Vagina (tissue), 2 donors: ENCODE data around the gene SPINK4. TPM values are rescaled to one million over a fixed set of nuclear protein-coding genes. Genes with fewer than 3 reads are reported as not detected.

Experiments
- DNase-seq, 2 donors: peaks; one replicate each; pipeline ENCODE4 v3.0.0-alpha.2; 2017; ENCODE audit errors: extremely low spot score in 2 of 2
- H3K27ac ChIP-seq: fragments of 200-600 bp; sonication (generic); one replicate; pipeline ENCODE4 v1.5.1; 2019
- H3K27me3 ChIP-seq: fragments of 200-600 bp; sonication (generic); one replicate; pipeline ENCODE4 v1.5.1; 2019
- H3K36me3 ChIP-seq, 2 donors: fragments of 200-600 bp; sonication (generic); one replicate each; pipeline ENCODE4 v1.5.1; 2017 to 2019
- H3K4me1 ChIP-seq: fragments of 200-600 bp; sonication (generic); one replicate; pipeline ENCODE4 v1.5.1; 2019
- H3K4me3 ChIP-seq, 2 donors: fragments of 200-600 bp; sonication (generic); 1 replicate in 1 of 2; 2 replicates in 1 of 2; pipeline ENCODE4 v1.5.1; 2016 to 2019
- H3K9me3 ChIP-seq: fragments of 200-600 bp; sonication (generic); one replicate; pipeline ENCODE4 v1.5.1; 2019
- POLR2A ChIP-seq, 2 donors: fragments of 450-650 bp; IDR thresholded peaks; one replicate each; pipeline ENCODE4 v1.6.1; 2017; ENCODE audit warnings: antibody characterized with exemption in 2 of 2, mild to moderate bottlenecking in 2 of 2, moderate library complexity in 2 of 2
- POLR2AphosphoS5 ChIP-seq, 2 donors: sonication (generic); formaldehyde crosslinking; IDR thresholded peaks; one replicate each; pipeline ENCODE4 v1.9.0; 2017; ENCODE audit warnings: antibody characterized with exemption in 2 of 2, mild to moderate bottlenecking in 2 of 2, low read depth in 1 of 2; ENCODE audit not compliant: insufficient read depth in 1 of 2
- intact Hi-C: fragments of 100-400 bp; cut with DNase I; formaldehyde crosslinking; loops from one replicate; pipeline ENCODE4 v1.15.1; 2023
- total RNA-seq: library from RNA; depleted of rRNA; stranded (reverse); fragments of >200 nt; gene quantifications from one replicate; pipeline ENCODE4 v1.2.3, GENCODE V29; 2016
- TF ChIP-seq, protein P1 (sequence below), 3 experiments: fragments of 450-650 bp in 2 of 3; fragments of 200-600 bp in 1 of 3; sonication (generic) in 1 of 3; IDR thresholded peaks; one replicate each; pipeline ENCODE4 v1.5.1; 2017 to 2019; ENCODE audit warnings: antibody characterized with exemption in 3 of 3, mild to moderate bottlenecking in 2 of 3, moderate library complexity in 2 of 3

The SPINK4 gene
- total RNA-seq, 1 donor from 2014 or later = not detected

DNA sequence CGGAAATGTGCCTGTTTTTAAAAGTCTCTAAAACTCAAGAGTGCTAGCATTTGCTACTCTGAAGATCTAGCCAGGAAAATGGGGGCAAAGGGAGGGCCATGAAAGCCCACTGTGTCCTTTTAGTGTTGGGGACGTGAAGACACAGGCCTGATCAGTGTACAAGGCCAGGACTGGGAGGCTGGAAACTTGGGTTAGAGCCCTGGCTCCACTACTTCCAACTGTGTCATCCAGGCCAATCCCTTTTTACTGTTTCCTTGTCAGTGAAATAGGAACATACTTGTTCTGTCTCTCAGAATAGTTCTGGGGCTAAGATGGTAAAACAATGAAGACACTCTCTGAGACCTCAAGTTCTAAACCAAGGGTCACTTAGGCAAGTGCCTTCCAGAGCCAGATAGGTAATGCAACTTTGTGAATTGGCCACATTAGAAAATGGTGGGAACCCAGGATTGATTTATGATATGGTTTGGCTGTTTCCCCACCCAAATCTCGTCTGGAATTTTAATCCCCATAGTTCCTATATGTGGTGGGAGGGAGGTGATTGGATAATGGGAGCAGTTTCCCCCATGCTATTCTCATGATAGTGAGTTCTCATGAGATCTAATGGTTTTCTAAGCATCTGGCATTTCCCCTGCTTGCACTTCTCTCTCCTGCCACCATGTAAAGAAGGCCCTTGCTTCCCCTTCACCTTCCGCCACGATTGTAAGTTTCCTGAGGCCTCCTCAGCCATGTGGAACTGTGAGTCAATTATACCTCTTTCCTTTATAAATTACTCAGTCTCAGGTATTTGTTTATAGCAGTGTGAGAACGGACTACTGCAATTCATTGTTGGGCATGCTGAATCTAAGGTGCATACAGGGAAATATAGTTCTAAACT, 42.5 kb upstream of the SPINK4 start:
- peaks cover 49% of the 10 kb centered on the region for H3K4me1 ChIP-seq
- no peak for DNase-seq
- H3K27ac ChIP-seq = peak overlapping the region; percentile 31
- H3K27me3 ChIP-seq = no peaks in the 10 kb centered on the region
- H3K9me3 ChIP-seq = no peaks in the 10 kb centered on the region
- intact Hi-C loops = loop anchor here (1.0 kb wide), 1 partner anchor 32 kb away; no protein-coding TSS in a partner anchor
- no peaks in the 10 kb centered on the region for H3K36me3 ChIP-seq
- H3K4me3 ChIP-seq = no peak overlapping the region
- TF ChIP-seq POLR2AphosphoS5 (IDR thresholded peaks at IDR 0.05; ENCODE audit: insufficient read depth in 1 of 2, low read depth in 1 of 2) = no peak
- TF ChIP-seq, protein P1, sequence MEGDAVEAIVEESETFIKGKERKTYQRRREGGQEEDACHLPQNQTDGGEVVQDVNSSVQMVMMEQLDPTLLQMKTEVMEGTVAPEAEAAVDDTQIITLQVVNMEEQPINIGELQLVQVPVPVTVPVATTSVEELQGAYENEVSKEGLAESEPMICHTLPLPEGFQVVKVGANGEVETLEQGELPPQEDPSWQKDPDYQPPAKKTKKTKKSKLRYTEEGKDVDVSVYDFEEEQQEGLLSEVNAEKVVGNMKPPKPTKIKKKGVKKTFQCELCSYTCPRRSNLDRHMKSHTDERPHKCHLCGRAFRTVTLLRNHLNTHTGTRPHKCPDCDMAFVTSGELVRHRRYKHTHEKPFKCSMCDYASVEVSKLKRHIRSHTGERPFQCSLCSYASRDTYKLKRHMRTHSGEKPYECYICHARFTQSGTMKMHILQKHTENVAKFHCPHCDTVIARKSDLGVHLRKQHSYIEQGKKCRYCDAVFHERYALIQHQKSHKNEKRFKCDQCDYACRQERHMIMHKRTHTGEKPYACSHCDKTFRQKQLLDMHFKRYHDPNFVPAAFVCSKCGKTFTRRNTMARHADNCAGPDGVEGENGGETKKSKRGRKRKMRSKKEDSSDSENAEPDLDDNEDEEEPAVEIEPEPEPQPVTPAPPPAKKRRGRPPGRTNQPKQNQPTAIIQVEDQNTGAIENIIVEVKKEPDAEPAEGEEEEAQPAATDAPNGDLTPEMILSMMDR (IDR thresholded peaks at IDR 0.05) = peak in 1 of 3 experiments; percentile 9

DNA sequence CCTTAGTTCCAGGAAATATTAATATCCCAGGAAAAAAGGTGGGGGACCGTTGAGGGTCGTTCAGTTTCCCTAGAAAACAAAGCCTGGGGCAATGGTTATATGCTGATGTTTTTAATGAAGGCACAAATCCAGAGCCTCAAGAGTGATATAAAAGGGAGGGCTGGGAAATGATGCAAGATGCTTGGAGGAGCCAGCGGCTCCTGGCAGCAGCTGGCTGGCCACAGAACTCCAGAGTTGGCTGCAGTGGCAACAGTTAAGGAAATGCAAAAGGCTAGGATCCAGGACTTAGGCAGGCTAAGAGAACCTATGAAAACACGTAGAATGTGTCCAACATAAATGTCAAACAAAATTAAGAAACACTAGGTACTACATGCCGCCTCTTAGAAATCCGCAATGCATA, 41.8 kb upstream of the SPINK4 start:
- peak in 1 of 2 donors; percentile 69 for TF ChIP-seq POLR2AphosphoS5 (IDR thresholded peaks at IDR 0.05; ENCODE audit: insufficient read depth in 1 of 2, low read depth in 1 of 2)
- TF ChIP-seq, protein P1 (IDR thresholded peaks at IDR 0.05) = no peak
- H3K9me3 ChIP-seq = no peaks in the 10 kb centered on the region
- H3K4me3 ChIP-seq = no peak overlapping the region
- peak overlapping the region; percentile 31 for H3K27ac ChIP-seq
- peaks cover 44% of the 10 kb centered on the region for H3K4me1 ChIP-seq
- no peaks in the 10 kb centered on the region for H3K27me3 ChIP-seq
- H3K36me3 ChIP-seq = no peaks in the 10 kb centered on the region
- DNase-seq = no peak
- intact Hi-C loops = no loop called here

DNA sequence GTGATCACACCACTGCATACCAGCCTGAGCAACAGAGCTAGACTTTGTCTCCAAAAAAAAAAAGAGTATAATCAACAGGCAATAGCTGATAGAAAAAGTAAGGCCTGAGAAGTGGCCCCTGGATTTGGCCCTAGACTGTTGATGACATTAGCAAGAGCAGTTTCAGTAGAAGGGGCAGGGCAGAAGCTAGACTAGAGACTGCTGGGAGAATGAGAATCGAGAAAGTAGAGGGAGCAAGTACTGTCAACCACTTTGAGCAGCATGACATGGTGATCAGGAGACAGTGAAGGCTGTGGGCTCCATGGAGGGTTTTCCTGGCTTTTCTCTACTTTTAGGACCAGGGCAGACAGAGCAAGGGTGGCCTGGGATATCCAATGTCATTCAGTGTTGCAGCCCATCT, 37.9 kb upstream of the SPINK4 start:
- TF ChIP-seq POLR2A (IDR thresholded peaks at IDR 0.05) (no peak), POLR2AphosphoS5 (IDR thresholded peaks at IDR 0.05; ENCODE audit: insufficient read depth in 1 of 2, low read depth in 1 of 2) (no peak)
- TF ChIP-seq, protein P1 (IDR thresholded peaks at IDR 0.05) = no peak
- H3K27ac ChIP-seq = peak overlapping the region; percentile 73
- DNase-seq = no peak
- peaks cover 37% of the 10 kb centered on the region for H3K4me1 ChIP-seq
- no peaks in the 10 kb centered on the region for H3K9me3 ChIP-seq
- intact Hi-C loops = no loop called here
- H3K27me3 ChIP-seq = no peaks in the 10 kb centered on the region
- no peaks in the 10 kb centered on the region for H3K36me3 ChIP-seq
- no peak overlapping the region for H3K4me3 ChIP-seq

DNA sequence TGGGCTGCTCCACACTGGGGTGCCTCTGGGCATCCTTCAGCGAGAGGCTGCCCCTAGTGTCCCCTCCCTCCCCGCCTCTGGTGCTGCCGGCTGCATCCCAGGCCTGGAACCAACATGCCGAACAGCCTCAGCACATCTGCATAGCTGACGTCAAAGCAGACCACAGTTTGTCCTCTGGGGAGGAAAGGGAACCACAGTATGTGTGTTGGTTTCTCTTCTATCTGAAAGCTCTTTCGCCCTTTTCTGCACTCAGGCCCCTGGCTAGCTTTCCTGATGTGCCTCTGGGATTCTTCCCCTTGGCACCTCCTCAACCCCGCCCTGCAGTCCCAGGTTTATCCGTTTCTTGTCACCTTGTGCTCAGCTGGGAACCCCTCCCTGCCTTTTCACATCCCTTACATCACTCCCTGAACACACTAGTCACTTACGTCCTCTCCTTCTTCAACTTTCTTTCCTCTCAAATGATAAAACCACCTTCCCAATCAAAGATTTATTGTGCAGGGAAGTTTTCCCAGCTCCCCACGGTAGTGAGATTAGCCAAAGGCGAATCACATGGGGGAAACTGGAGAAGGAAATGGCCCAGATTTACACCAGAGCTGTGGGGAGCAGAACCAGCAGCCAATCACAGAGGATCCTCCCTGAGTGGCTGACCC, 37.3 kb upstream of the SPINK4 start:
- Histone ChIP-seq H3K4me1 (peaks cover 30% of the 10 kb centered on the region), H3K4me3 (no peak overlapping the region), H3K9me3 (no peaks in the 10 kb centered on the region), H3K27ac (peak overlapping the region; percentile 73), H3K27me3 (no peaks in the 10 kb centered on the region), H3K36me3 (no peaks in the 10 kb centered on the region)
- intact Hi-C loops = no loop called here
- TF ChIP-seq, protein P1 (IDR thresholded peaks at IDR 0.05) = no peak
- TF ChIP-seq POLR2A (IDR thresholded peaks at IDR 0.05) (no peak), POLR2AphosphoS5 (IDR thresholded peaks at IDR 0.05; ENCODE audit: insufficient read depth in 1 of 2, low read depth in 1 of 2) (peak in 1 of 2 donors; percentile 62)
- no peak for DNase-seq

DNA sequence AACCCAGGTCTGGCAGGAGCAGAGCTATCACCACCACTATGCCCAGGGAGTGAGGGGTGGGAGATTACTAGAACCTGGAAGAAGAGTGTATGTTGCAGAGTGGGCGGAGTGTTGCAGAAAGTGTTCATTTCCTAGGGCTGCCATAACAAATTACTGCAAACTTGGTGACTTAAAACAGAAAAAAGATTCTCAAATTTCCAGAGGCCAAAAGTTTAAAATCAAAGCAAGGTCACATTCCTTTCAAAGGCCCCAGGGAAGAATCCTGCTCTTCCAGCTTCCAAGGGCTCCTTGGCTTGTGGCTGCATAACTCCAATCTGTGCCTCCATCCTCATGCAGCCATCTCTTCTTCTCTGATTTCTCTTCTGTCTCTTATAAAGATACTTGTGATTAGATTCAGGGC, 30.6 kb upstream of the SPINK4 start:
- H3K27me3 ChIP-seq = no peaks in the 10 kb centered on the region
- no peak for DNase-seq
- TF ChIP-seq, protein P1 (IDR thresholded peaks at IDR 0.05) = no peak
- no peak for TF ChIP-seq POLR2A (IDR thresholded peaks at IDR 0.05)
- no peak for TF ChIP-seq POLR2AphosphoS5 (IDR thresholded peaks at IDR 0.05; ENCODE audit: insufficient read depth in 1 of 2, low read depth in 1 of 2)
- H3K9me3 ChIP-seq = no peaks in the 10 kb centered on the region
- intact Hi-C loops = no loop called here
- no peak overlapping the region for H3K27ac ChIP-seq
- H3K4me3 ChIP-seq = no peak overlapping the region
- H3K4me1 ChIP-seq = peaks cover 12% of the 10 kb centered on the region
- no peaks in the 10 kb centered on the region for H3K36me3 ChIP-seq
